ENCODE measurements around the gene GHSR.

GRCh38 chr3:172438186-172438585, 10.1 kb downstream of the GHSR start:
- TF ChIP-seq POLR2A (IDR thresholded peaks at IDR 0.05; ENCODE audit: low read length) (no peak), CTCF (IDR thresholded peaks at IDR 0.05) (no peak), MYC (IDR thresholded peaks at IDR 0.05; ENCODE audit: borderline replicate concordance, low read length) (no peak), NR3C1 (IDR thresholded peaks at IDR 0.05) (no peak)

All from A549 (cell line).